K562 (cell line): ENCODE results near the gene RCL1. TPM values are rescaled to one million over a fixed set of nuclear protein-coding genes. Genes with fewer than 3 reads are reported as not detected.
A peak's percentile ranks its signal among the peaks of the same experiment; 100 is the strongest.

Experiments
- C11orf30 ChIP-seq: fragments of 450-650 bp; IDR thresholded peaks from 2 replicates; pipeline ENCODE4 v1.6.1; 2016; ENCODE audit warnings: low read depth, mild to moderate bottlenecking
- CBX2 ChIP-seq: fragments of 200-600 bp; sonication (generic); IDR thresholded peaks from one replicate; pipeline ENCODE4 v1.6.1; 2012; ENCODE audit warnings: mild to moderate bottlenecking, low read length, inconsistent platforms; ENCODE audit not compliant: insufficient read depth, poor library complexity, severe bottlenecking
- ESRRB ChIP-seq: fragments of 250-450 bp; sonication (Bioruptor Pico); IDR thresholded peaks from 2 replicates; pipeline ENCODE4 v1.5.0; 2020; ENCODE audit warnings: mild to moderate bottlenecking, moderate library complexity, borderline replicate concordance
- HLTF ChIP-seq: fragments of 450-650 bp; IDR thresholded peaks from 2 replicates; pipeline ENCODE4 v1.6.1; 2016
- IFI16 ChIP-seq: fragments of 250-450 bp; sonication (Bioruptor Pico); IDR thresholded peaks from 2 replicates; pipeline ENCODE4 v2.1.2; 2022; ENCODE audit warnings: mild to moderate bottlenecking, inconsistent platforms
- IRF2 ChIP-seq: sonication (generic); formaldehyde crosslinking; IDR thresholded peaks from 2 replicates; pipeline ENCODE4 v1.8.1; 2022; ENCODE audit warnings: mild to moderate bottlenecking, missing genetic modification reagents
- NCOR1 ChIP-seq: fragments of 450-650 bp; IDR thresholded peaks from 2 replicates; pipeline ENCODE4 v1.6.1; 2016; ENCODE audit warnings: mild to moderate bottlenecking, moderate library complexity
- NFXL1 ChIP-seq: fragments of 450-650 bp; formaldehyde crosslinking; IDR thresholded peaks from 2 replicates; pipeline ENCODE4 v1.4.0; 2021; ENCODE audit warnings: mild to moderate bottlenecking
- PCBP2 ChIP-seq: fragments of 200-400 bp; formaldehyde crosslinking; IDR thresholded peaks from 2 replicates; pipeline ENCODE4 v1.6.1; 2018; ENCODE audit warnings: low read length, low read depth, mild to moderate bottlenecking, moderate library complexity; ENCODE audit not compliant: poor library complexity, severe bottlenecking
- POLR2AphosphoS5 ChIP-seq: IDR thresholded peaks from 2 replicates; pipeline ENCODE4 v1.6.1; 2011; ENCODE audit warnings: mild to moderate bottlenecking, low read depth, low read length, moderate library complexity; ENCODE audit not compliant: control insufficient read depth, insufficient read depth
- SAFB2 ChIP-seq: fragments of 200-400 bp; formaldehyde crosslinking; IDR thresholded peaks from 2 replicates; pipeline ENCODE4 v1.6.1; 2018; ENCODE audit warnings: borderline replicate concordance, low read length, low read depth, moderate library complexity; ENCODE audit not compliant: severe bottlenecking
- SMARCE1 ChIP-seq: fragments of 450-650 bp; IDR thresholded peaks from 2 replicates; pipeline ENCODE4 v1.7.1; 2016; ENCODE audit warnings: mild to moderate bottlenecking
- TCF7L2 ChIP-seq: fragments of 150-350 bp; IDR thresholded peaks from 2 replicates; pipeline ENCODE4 v1.6.1; 2016; ENCODE audit warnings: low read depth, mild to moderate bottlenecking, low read length, moderate library complexity
- ZNF347 ChIP-seq: fragments of 450-650 bp; formaldehyde crosslinking; IDR thresholded peaks from 2 replicates; pipeline ENCODE4 v1.4.0; 2020; ENCODE audit warnings: low read depth, mild to moderate bottlenecking, moderate library complexity
- ZNF592 ChIP-seq: fragments of 450-650 bp; IDR thresholded peaks from 2 replicates; pipeline ENCODE4 v1.6.1; 2017; ENCODE audit warnings: antibody characterized with exemption, mild to moderate bottlenecking
- ZNF830 ChIP-seq: fragments of 250-450 bp; sonication (Bioruptor Pico); IDR thresholded peaks from 2 replicates; pipeline ENCODE4 v1.5.0; 2021; ENCODE audit warnings: mild to moderate bottlenecking
- polyA plus RNA-seq, 8 experiments: library from polyadenylated mRNA; depleted of rRNA in 4 of 8; stranded (reverse) in 5 of 8; unstranded in 3 of 8; fragments of >200 nt; fragmentation: Nextera tagmentation in 2 of 8; fragmentation: Illumina TruSeq in 1 of 8; extraction: Ambion mirVana in 2 of 8; extraction: Trizol in 1 of 8; gene quantifications; 2 replicates each; pipeline versions ENCODE4 v1.2.1 to v1.2.3, GENCODE V29; 2011 to 2014; ENCODE audit warnings: inconsistent platforms in 1 of 8, missing spikeins in 1 of 8
- total RNA-seq, 7 experiments: library from RNA; depleted of rRNA in 6 of 7; stranded (reverse); fragments of >200 nt in 6 of 7; fragmentation: Illumina TruSeq in 2 of 7; extraction: Trizol in 2 of 7; gene quantifications; 2 replicates each; pipeline versions ENCODE4 v1.2.1 to v1.2.3, GENCODE V29; 2011 to 2021; ENCODE audit warnings: low replicate concordance in 1 of 7
- TF ChIP-seq, protein P1 (sequence below): fragments of 250-450 bp; sonication (Bioruptor Pico); IDR thresholded peaks from 2 replicates; pipeline ENCODE4 v1.8.0; 2021; ENCODE audit warnings: mild to moderate bottlenecking, moderate library complexity
- TF ChIP-seq, protein P2 (sequence below): fragments of 200-800 bp; sonication (Bioruptor generic); IDR thresholded peaks from 2 replicates; pipeline ENCODE4 v1.6.1; 2016; ENCODE audit warnings: missing genetic modification characterization, missing compliant biosample characterization

Gene RCL1
- total and polyA plus RNA-seq, 9 of the 15 experiments (the other 6 are each of a cell fraction or from before 2014, with no cell fraction given), result 24.0 to 67.7 (median 38.6) TPM

DNA sequence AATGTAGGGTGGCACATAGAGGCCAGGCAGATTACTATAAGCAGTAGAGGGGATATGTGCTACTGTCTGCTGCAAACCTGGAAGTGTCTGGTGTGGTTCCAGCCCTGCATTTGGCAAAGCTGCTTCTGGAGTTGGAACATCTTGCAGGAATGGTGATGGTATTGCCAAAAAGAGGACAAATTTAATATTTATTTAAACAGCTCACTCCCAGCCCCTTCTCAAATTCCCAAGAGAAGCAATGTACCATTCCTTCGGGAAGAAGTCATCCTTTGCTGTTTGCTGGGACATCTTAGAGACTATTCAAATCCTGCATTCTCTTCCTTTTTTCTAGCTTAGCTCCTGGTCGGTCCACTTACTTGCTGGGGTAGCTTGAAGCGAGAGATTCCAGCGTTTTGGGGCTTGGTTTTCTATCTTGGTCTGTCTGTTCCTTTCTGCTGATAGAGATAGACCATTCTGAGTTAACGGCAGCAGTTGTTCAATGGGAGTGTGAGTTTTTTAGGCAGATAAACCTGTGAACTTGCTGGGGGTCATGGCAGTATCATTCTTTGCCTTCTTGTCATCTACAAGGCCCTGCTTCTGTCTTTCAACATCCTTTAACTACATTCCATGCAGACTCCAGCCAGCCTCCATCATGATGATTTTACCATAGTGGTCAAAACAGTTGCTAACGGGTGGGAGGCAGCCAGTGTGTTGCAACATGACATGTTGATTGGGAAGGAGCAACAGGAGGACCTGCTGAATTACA lies 69.9 kb downstream of the RCL1 start (continued):
- TF ChIP-seq SMARCE1 (peak; percentile 86; the same call in 1 of the 2 replicates), SAFB2 (no peak), C11orf30 (no peak), TCF7L2 (no peak), ZNF347 (no peak), PCBP2 (no peak), ESRRB (CRISPR knock-in tag) (no peak), NCOR1 (peak; percentile 99), HLTF (no peak; the same call in 1 of the 2 replicates), ZNF830 (CRISPR knock-in tag) (no peak), IRF2 (CRISPR knock-in tag) (no peak), ZNF592 (peak; percentile 85), NFXL1 (CRISPR knock-in tag) (no peak), POLR2AphosphoS5 (peak; percentile 98), IFI16 (no peak), CBX2 (no peak)
- TF ChIP-seq, protein P1, sequence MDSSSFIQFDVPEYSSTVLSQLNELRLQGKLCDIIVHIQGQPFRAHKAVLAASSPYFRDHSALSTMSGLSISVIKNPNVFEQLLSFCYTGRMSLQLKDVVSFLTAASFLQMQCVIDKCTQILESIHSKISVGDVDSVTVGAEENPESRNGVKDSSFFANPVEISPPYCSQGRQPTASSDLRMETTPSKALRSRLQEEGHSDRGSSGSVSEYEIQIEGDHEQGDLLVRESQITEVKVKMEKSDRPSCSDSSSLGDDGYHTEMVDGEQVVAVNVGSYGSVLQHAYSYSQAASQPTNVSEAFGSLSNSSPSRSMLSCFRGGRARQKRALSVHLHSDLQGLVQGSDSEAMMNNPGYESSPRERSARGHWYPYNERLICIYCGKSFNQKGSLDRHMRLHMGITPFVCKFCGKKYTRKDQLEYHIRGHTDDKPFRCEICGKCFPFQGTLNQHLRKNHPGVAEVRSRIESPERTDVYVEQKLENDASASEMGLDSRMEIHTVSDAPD (CRISPR knock-in tag), result no peak
- TF ChIP-seq, protein P2, sequence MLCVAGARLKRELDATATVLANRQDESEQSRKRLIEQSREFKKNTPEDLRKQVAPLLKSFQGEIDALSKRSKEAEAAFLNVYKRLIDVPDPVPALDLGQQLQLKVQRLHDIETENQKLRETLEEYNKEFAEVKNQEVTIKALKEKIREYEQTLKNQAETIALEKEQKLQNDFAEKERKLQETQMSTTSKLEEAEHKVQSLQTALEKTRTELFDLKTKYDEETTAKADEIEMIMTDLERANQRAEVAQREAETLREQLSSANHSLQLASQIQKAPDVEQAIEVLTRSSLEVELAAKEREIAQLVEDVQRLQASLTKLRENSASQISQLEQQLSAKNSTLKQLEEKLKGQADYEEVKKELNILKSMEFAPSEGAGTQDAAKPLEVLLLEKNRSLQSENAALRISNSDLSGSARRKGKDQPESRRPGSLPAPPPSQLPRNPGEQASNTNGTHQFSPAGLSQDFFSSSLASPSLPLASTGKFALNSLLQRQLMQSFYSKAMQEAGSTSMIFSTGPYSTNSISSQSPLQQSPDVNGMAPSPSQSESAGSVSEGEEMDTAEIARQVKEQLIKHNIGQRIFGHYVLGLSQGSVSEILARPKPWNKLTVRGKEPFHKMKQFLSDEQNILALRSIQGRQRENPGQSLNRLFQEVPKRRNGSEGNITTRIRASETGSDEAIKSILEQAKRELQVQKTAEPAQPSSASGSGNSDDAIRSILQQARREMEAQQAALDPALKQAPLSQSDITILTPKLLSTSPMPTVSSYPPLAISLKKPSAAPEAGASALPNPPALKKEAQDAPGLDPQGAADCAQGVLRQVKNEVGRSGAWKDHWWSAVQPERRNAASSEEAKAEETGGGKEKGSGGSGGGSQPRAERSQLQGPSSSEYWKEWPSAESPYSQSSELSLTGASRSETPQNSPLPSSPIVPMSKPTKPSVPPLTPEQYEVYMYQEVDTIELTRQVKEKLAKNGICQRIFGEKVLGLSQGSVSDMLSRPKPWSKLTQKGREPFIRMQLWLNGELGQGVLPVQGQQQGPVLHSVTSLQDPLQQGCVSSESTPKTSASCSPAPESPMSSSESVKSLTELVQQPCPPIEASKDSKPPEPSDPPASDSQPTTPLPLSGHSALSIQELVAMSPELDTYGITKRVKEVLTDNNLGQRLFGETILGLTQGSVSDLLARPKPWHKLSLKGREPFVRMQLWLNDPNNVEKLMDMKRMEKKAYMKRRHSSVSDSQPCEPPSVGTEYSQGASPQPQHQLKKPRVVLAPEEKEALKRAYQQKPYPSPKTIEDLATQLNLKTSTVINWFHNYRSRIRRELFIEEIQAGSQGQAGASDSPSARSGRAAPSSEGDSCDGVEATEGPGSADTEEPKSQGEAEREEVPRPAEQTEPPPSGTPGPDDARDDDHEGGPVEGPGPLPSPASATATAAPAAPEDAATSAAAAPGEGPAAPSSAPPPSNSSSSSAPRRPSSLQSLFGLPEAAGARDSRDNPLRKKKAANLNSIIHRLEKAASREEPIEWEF (CRISPR knock-in tag), result no peak
